Duodenal mucosa (tissue), 2 donors: Measurements from ENCODE around the gene MKNK2.

Experiments used
- H3K27ac ChIP-seq: one replicate; pipeline ENCODE4 v1.7.0; 2013; ENCODE audit warnings: low read depth, low read length
- H3K27me3 ChIP-seq, 2 donors: one replicate each; pipeline ENCODE4 v1.7.0; 2013; ENCODE audit warnings: low read length in 2 of 2, control low read depth in 1 of 2; ENCODE audit not compliant: insufficient read depth in 2 of 2, control insufficient read depth in 1 of 2
- H3K36me3 ChIP-seq, 2 donors: one replicate each; pipeline ENCODE4 v1.7.0; 2013; ENCODE audit warnings: low read length in 2 of 2, control low read depth in 1 of 2; ENCODE audit not compliant: insufficient read depth in 2 of 2, control insufficient read depth in 1 of 2
- H3K4me1 ChIP-seq, 2 donors: one replicate each; pipeline ENCODE4 v1.7.0; 2013; ENCODE audit warnings: low read length in 2 of 2, control low read depth in 1 of 2; ENCODE audit not compliant: insufficient read depth in 2 of 2, control insufficient read depth in 1 of 2
- H3K4me3 ChIP-seq, 2 donors: one replicate each; pipeline ENCODE4 v1.7.0; 2013; ENCODE audit warnings: low read length in 2 of 2, low read depth in 1 of 2
- H3K9ac ChIP-seq, 2 donors: one replicate each; pipeline ENCODE4 v1.7.0; 2013; ENCODE audit warnings: low read length in 2 of 2, low read depth in 1 of 2
- H3K9me3 ChIP-seq, 2 donors: one replicate each; pipeline ENCODE4 v1.7.0; 2013; ENCODE audit warnings: low read length in 2 of 2, control low read depth in 1 of 2; ENCODE audit not compliant: control insufficient read depth in 1 of 2

Gene MKNK2

DNA sequence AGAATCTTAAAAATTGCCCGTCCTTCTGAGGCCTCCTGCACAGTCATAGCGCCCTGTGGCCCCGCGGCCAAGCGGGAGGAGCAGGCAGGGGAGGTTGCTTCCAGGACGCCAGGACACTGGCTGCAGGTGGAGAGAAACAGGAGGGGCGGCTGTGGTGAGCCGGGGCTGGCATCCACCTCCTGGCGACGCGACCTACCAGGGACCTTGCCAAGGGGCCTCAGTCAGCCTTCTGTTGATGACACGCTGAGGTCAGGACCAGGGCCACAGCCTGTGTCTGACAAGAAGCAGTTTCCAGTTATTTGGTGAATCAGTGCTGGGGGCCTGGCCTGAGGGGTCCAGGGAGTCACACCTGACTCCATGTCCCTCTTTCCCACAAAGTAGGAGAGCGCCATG lies 13.3 kb upstream of the MKNK2 start:
- peaks cover 39 to 41% of the 10 kb centered on the region in 2 donors for H3K4me1 ChIP-seq
- H3K36me3 ChIP-seq: no peaks in the 10 kb centered on the region
- peak overlapping the region; percentile 36 for H3K27ac ChIP-seq
- no peak overlapping the region for H3K4me3 ChIP-seq
- H3K9me3 ChIP-seq: no peaks in the 10 kb centered on the region
- no peaks in the 10 kb centered on the region for H3K27me3 ChIP-seq
- peak overlapping the region in 1 of 2 donors; percentile 32 for H3K9ac ChIP-seq

DNA sequence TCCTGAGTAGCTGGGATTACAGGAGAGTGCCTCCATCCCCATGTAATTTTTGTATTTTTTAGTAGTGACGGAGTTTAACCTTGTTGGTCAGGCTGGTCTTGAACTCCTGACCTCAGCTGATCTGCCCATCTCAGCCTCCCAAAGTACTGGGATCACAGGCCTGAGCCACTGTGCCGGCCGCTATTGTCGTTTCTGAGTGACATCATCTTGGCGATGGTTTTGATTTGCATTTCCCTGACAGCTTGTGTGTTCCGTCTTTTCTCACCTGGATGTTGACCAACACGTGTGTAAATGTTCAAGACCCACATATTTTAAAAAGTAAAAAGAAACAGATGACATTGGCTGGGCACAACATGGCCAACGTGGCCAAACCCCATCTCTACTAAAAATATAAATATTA lies 12.8 kb upstream of the MKNK2 start:
- Histone ChIP-seq H3K36me3 (no peaks in the 10 kb centered on the region), H3K4me3 (no peak overlapping the region), H3K4me1 (peaks cover 43 to 45% of the 10 kb centered on the region in 2 donors), H3K9ac (no peak overlapping the region), H3K9me3 (no peaks in the 10 kb centered on the region), H3K27me3 (no peaks in the 10 kb centered on the region), H3K27ac (no peak overlapping the region)

DNA sequence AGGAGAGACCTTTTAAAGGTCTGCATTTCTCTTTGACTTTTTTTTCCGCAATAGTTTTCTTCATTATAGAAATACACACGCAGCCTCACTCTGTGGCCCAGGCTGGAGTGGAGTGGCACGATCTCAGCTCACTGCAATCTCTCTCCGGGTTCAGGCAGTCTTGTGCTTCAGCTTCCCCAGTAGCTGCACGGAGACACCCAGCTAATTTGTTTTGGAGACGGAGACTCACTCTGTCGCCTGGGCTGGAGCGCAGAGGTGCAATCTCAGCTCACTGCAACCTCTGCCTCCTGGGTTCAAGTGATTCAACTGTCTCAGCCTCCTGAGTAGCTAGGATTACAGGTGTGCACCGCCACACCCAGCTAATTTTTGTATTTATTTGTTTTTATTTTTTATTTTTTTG lies 11.7 kb upstream of the MKNK2 start:
- Histone ChIP-seq H3K9me3 (no peaks in the 10 kb centered on the region), H3K9ac (peak overlapping the region; percentile 65 to 97), H3K27me3 (no peaks in the 10 kb centered on the region), H3K4me1 (peaks cover 42 to 45% of the 10 kb centered on the region in 2 donors), H3K4me3 (no peak overlapping the region), H3K36me3 (no peaks in the 10 kb centered on the region), H3K27ac (no peak overlapping the region)

DNA sequence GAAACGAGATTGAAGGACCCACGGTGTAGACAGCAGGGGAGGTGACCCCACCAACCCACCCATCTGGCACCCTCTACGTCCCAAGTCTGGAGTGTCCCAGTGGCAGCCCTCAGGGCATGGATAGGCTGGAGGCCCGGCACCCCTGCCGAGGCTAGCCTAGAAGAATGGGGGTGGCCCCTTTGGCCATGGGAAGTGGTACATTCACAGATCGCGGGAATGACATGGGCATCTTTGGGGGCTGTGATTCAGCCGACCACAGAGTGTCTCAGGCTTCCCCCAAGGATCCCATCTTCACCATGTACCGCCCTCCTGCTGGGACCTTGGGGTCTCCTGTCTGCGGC lies 11.3 kb upstream of the MKNK2 start:
- Histone ChIP-seq H3K27me3 (no peaks in the 10 kb centered on the region), H3K4me3 (peak overlapping the region; percentile 66 to 84), H3K9ac (peak overlapping the region; percentile 65 to 97), H3K36me3 (no peaks in the 10 kb centered on the region), H3K27ac (peak overlapping the region; percentile 88), H3K9me3 (no peaks in the 10 kb centered on the region), H3K4me1 (peaks cover 38 to 44% of the 10 kb centered on the region in 2 donors)

DNA sequence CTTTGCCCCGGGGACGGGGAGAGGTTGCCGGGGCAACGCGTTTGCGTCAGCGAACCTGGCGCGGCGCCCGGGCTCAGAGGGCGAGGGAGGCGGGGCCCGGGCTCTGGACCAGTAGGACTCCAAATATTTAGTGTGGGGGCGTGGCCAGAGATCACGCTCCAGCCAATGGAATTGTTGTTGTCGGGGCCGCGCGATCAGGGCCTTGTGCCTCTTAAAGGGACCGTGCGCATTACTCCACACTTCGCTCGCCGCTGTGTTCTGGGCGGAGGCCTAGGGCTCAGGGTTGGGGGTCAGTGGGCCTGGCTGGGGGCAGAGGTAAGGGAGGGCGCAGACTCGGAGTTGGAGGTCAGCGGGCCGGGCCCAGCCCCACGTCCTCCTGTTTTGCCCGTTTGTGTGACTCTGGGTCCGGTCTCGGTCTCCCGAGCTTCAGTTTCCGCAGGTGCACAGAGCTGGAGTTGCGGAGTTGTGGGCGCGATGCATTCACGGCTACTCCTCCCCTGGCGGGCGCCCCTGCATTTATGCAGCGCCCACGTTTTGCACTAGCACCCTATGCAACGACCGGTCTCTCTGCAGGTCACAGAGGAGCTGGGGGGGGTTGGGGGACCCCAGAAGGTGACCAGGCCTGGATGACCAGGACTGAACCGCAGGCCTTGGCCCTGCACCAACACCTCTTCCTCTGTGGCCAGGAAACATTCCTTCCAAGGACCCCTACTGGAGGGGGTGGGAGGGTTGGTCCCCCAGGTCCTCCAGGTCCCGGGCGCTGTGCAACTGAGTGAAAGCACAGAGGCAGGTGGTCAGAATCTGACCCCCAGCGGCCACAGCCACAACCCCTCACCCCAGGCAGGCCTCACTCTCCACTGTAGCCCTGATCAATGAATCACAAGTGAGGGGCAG lies 10.7 kb upstream of the MKNK2 start:
- H3K9ac ChIP-seq: peak overlapping the region; percentile 93 to 97
- peak overlapping the region; percentile 100 for H3K27ac ChIP-seq
- no peaks in the 10 kb centered on the region for H3K36me3 ChIP-seq
- H3K27me3 ChIP-seq: no peaks in the 10 kb centered on the region
- no peaks in the 10 kb centered on the region for H3K9me3 ChIP-seq
- peak overlapping the region; percentile 66 to 84 for H3K4me3 ChIP-seq
- H3K4me1 ChIP-seq: peaks cover 38 to 43% of the 10 kb centered on the region in 2 donors

DNA sequence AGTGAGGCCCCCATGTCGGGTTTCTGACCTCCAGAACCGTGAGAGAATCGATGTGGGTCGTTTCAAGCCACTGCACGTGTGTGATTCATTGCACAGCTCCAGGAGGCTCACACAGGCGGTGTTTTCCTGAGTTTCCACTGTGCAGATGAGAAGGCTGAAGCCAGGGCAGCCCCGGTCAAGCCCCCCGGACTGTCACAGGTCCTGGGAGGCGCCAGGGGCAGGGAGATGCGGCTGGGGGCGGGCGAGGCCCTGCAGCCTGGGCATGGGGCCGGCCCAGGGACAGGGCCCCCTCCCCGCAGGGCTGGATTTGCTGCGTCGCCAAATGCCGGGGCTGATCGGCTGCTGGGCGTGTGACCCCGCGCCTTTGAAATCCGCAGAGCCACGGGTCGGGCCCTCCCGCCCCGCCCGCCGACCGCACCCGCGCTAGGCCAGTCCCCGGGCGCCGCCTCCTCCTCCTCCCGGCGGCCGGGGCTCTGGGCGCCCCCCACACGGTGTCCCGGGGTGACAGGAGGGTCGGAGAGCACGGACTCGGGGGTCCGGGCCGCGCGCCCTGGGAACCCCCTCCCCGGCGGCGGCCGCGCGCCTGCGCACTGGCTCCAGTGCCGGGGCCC lies 9.9 kb upstream of the MKNK2 start:
- H3K27ac ChIP-seq: peak overlapping the region; percentile 100
- peaks cover 43 to 49% of the 10 kb centered on the region in 2 donors for H3K4me1 ChIP-seq
- no peaks in the 10 kb centered on the region for H3K27me3 ChIP-seq
- H3K4me3 ChIP-seq: peak overlapping the region; percentile 66
- H3K36me3 ChIP-seq: no peaks in the 10 kb centered on the region
- H3K9me3 ChIP-seq: no peaks in the 10 kb centered on the region
- peak overlapping the region; percentile 93 to 97 for H3K9ac ChIP-seq

DNA sequence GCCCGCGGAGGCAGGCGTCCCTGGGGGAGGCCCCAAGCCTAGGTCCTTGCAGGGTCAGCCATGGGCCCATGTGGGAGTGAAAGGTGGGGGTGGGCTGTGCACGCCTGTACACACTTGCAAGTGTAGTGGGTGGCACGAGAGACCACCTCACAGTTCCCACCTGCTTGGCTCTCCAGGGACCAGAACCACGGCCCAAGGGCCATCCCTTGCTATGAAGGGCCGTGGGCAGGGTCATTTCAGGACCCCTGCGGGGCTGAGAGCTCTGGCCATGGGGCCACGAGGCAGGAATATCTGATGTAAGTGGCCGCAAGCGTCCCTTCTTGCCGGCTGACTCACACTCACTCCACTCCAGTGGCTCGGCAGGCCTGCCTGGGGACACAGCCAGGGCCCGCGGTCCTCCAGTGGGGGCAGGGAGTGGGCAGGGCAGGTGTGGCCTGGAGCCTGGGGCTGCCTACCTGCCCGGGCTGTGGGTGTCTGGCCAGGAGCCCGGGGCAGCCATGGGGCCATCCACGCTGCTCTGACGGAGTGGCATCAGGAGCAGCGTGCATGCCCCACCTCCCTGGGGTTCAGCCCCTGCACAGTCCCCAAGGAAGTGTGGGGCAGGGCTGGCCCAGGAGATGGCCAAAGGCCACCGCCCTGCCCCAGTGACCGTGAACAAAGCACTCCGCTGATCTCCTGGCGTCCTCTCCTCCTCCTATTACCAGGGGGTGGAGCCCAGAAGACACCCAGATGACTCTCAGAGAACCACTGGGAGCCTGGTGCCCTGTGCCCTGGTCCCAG lies 8.6 kb upstream of the MKNK2 start:
- no peaks in the 10 kb centered on the region for H3K36me3 ChIP-seq
- H3K9me3 ChIP-seq: no peaks in the 10 kb centered on the region
- peak overlapping the region; percentile 54 to 66 for H3K4me3 ChIP-seq
- H3K4me1 ChIP-seq: peaks cover 43 to 47% of the 10 kb centered on the region in 2 donors
- H3K9ac ChIP-seq: peak overlapping the region; percentile 93 to 97
- no peaks in the 10 kb centered on the region for H3K27me3 ChIP-seq
- H3K27ac ChIP-seq: peak overlapping the region; percentile 100

DNA sequence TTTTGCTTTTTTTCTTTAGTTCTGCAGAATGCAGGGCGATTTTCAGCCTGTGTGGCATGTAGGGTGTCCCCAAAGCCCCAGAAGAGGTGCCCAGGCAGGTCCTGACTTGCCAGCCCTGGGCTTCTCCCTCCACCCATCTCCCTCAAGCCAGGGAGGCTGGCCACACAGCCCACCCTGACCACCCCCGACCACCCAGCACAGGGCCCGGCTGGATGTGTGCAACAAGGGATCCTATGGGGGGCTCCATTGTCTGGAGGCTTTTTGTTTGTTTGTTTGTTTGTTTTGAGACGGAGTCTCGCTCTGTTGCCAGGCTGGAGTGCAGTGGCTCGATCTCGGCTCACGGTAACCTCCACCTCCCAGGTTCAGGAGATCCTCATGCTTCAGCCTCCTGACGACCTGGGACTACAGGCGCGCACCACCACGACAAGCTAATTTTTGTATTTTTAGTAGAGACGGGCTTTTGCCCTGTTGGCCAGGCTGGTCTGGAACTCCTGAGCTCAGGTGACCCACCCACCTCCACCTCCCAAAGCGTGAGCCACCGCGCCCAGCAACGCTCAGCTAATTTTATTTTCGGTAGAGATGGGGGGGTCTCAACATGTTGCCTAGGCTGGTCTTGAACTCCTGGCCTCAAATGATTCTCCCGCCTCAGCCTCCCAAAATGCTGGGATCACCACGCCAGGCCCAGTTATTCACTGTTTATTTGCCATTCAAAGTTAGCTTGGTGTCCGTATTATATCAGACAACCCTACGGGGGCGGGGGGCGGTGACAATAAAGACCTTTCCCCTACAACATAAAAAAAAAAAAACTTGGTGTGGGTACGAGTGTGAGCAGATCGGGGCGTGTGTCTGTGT lies 7.8 kb upstream of the MKNK2 start:
- Histone ChIP-seq H3K9ac (peak overlapping the region; percentile 93 to 97), H3K4me1 (peaks cover 40 to 48% of the 10 kb centered on the region in 2 donors), H3K9me3 (no peaks in the 10 kb centered on the region), H3K27ac (peak overlapping the region; percentile 100), H3K36me3 (no peaks in the 10 kb centered on the region), H3K4me3 (peak overlapping the region; percentile 54 to 66), H3K27me3 (no peaks in the 10 kb centered on the region)

DNA sequence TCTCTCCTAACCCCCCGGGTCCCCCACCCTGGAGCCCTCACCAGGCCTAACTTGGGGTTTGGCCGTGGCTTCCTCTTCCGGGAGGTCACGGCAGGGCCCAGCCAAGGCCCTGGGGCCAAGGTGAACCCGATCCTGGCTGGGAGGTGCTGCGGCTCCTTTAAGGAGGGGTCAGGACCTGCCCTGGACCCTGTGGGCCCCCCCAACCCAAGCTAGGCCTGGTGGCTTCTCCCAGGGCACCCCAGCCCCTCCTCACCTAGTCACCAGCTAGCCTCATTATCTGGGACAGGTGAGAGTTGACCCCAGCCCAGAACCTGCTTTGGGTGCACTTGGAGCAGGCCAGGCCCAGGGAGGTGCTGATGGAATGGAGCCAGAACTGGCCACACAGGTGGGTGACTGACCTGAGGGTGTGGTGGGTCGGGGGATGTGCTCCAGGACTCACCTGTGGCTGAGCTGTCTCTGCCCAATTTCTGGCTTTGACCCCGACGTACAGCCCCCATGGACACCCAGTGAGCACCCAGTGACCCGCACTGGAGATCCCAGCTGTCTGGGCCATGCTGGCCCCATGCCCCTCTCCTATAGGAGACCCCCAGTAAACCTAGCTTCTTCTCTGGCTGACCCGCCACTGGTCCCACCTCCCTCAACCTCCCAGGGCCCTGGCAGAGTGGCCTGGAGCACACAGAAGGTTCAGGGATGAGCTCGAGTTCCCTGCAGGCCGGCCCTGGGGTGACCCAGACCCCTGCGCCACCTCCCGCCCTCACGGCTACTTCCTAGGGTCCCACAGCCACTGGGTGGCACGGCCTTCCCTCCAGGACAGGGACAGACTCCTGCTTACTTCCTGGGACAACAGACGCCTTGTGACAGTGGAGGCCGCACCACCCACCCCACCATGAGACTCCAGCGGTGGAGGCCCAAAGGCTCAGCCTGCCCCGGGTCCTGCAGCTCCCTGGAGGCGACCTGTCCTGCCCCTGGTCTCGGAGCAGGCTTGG lies 6.7 kb upstream of the MKNK2 start:
- H3K9ac ChIP-seq: no peak overlapping the region
- no peak overlapping the region for H3K27ac ChIP-seq
- H3K4me1 ChIP-seq: peaks cover 40 to 50% of the 10 kb centered on the region in 2 donors
- no peaks in the 10 kb centered on the region for H3K27me3 ChIP-seq
- H3K9me3 ChIP-seq: no peaks in the 10 kb centered on the region
- H3K4me3 ChIP-seq: no peak overlapping the region
- no peaks in the 10 kb centered on the region for H3K36me3 ChIP-seq
